Vagina (tissue), 2 donors: ENCODE measurements around the gene UQCRC1.

Source experiments
- CTCF ChIP-seq, 3 experiments: fragments of 450-650 bp in 2 of 3; fragments of 200-600 bp in 1 of 3; sonication (generic) in 1 of 3; IDR thresholded peaks; one replicate each; pipeline ENCODE4 v1.5.1; 2017 to 2019; ENCODE audit warnings: antibody characterized with exemption in 3 of 3, mild to moderate bottlenecking in 2 of 3, moderate library complexity in 2 of 3
- POLR2A ChIP-seq, 2 donors: fragments of 450-650 bp; IDR thresholded peaks; one replicate each; pipeline ENCODE4 v1.6.1; 2017; ENCODE audit warnings: antibody characterized with exemption in 2 of 2, mild to moderate bottlenecking in 2 of 2, moderate library complexity in 2 of 2
- POLR2AphosphoS5 ChIP-seq, 2 donors: sonication (generic); formaldehyde crosslinking; IDR thresholded peaks; one replicate each; pipeline ENCODE4 v1.9.0; 2017; ENCODE audit warnings: antibody characterized with exemption in 2 of 2, mild to moderate bottlenecking in 2 of 2, low read depth in 1 of 2; ENCODE audit not compliant: insufficient read depth in 1 of 2

- TF ChIP-seq POLR2A (IDR thresholded peaks at IDR 0.05) (no peak), CTCF (IDR thresholded peaks at IDR 0.05) (no peak), POLR2AphosphoS5 (IDR thresholded peaks at IDR 0.05; ENCODE audit: insufficient read depth in 1 of 2, low read depth in 1 of 2) (no peak)
These were observed 10.4 kb upstream of the UQCRC1 start for GRCh38 chr3:48619541-48620524.
